ENCODE measurements around the gene AKNA. TPM values are rescaled to one million over a fixed set of nuclear protein-coding genes. Genes with fewer than 3 reads are reported as not detected.

Gene AKNA
- total and polyA plus RNA-seq, 2 donors (not counting 1 experiment from before 2014, with no cell fraction given), result 178 to 407 TPM

GRCh38 chr9:114413861-114414301 is 26.1 kb upstream of the AKNA start:
- Histone ChIP-seq H3K27me3 (replicated peaks in 1 of 4; ENCODE audit: control extremely low read depth in 1 of 4, control insufficient read depth in 3 of 4, insufficient read depth in 4 of 4, low read length in 3 of 4) (no peaks in the 10 kb centered on the region), H3K9me3 (ENCODE audit: control extremely low read depth in 1 of 3, control insufficient read depth in 2 of 3, insufficient read depth in 1 of 3, low read length in 2 of 3) (no peaks in the 10 kb centered on the region), H2AFZ (ENCODE audit: insufficient read depth, low read depth, low read length, poor library complexity, severe bottlenecking) (no peak overlapping the region), H3K36me3 (replicated peaks in 1 of 2; ENCODE audit: control extremely low read depth in 1 of 2, control insufficient read depth in 1 of 2, extremely low read depth in 1 of 2, insufficient read depth in 2 of 2, low read length in 1 of 2) (no peaks in the 10 kb centered on the region), H3K4me1 (ENCODE audit: control insufficient read depth in 2 of 2, insufficient read depth in 2 of 2, low read length in 2 of 2) (no peaks in the 10 kb centered on the region), H3K79me2 (ENCODE audit: control insufficient read depth, insufficient read depth, low read length) (no peaks in the 10 kb centered on the region), H3K4me2 (replicated peaks; ENCODE audit: low read depth, low read length, poor library complexity, severe bottlenecking) (no peak overlapping the region), H3K27ac (ENCODE audit: low read length in 2 of 2) (no peak overlapping the region), H3K4me3 (ENCODE audit: control extremely low read depth in 1 of 5, extremely low read depth in 1 of 5, insufficient read depth in 1 of 5, low read depth in 2 of 5, low read length in 4 of 5) (no peak overlapping the region), H3K9ac (ENCODE audit: low read length) (no peak overlapping the region), H4K20me1 (ENCODE audit: control insufficient read depth, insufficient read depth, low read length, poor library complexity, severe bottlenecking) (no peaks in the 10 kb centered on the region)
- WGBS (ENCODE audit: insufficient coverage), result 76% methylated on average over 5 of the region's 5 CpGs
- intact Hi-C loops (cut with micrococcal nuclease), result no loop called here
- no peak for TF ChIP-seq EZH2 (IDR thresholded peaks at IDR 0.05; ENCODE audit: borderline replicate concordance, insufficient read depth, low read depth, low read length, poor library complexity, severe bottlenecking)
- TF ChIP-seq, protein P1, sequence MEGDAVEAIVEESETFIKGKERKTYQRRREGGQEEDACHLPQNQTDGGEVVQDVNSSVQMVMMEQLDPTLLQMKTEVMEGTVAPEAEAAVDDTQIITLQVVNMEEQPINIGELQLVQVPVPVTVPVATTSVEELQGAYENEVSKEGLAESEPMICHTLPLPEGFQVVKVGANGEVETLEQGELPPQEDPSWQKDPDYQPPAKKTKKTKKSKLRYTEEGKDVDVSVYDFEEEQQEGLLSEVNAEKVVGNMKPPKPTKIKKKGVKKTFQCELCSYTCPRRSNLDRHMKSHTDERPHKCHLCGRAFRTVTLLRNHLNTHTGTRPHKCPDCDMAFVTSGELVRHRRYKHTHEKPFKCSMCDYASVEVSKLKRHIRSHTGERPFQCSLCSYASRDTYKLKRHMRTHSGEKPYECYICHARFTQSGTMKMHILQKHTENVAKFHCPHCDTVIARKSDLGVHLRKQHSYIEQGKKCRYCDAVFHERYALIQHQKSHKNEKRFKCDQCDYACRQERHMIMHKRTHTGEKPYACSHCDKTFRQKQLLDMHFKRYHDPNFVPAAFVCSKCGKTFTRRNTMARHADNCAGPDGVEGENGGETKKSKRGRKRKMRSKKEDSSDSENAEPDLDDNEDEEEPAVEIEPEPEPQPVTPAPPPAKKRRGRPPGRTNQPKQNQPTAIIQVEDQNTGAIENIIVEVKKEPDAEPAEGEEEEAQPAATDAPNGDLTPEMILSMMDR (IDR thresholded peaks at IDR 0.05), result no peak
- CTCF ChIA-PET, result interaction anchor here (0.9 to 3.0 kb wide), 3 partner anchors 8 to 75 kb away, joined by 3 to 20 read pairs (median 6); no protein-coding TSS in a partner anchor
- Mint-ChIP-seq H3K27ac (no peak overlapping the region), H3K4me1 (no peaks in the 10 kb centered on the region), H3K27me3 (no peaks in the 10 kb centered on the region), H3K4me3 (no peak overlapping the region), H3K9me3 (ENCODE audit: insufficient read depth) (no peaks in the 10 kb centered on the region)
- ATAC-seq (ENCODE audit: low read depth), result no peak
- POLR2A ChIA-PET, result interaction anchor here (0.5 kb wide), 1 partner anchor 41 kb away, joined by 4 read pairs; no protein-coding TSS in a partner anchor
- DNase-seq, result no peak

GRCh38 chr9:114412048-114412683 is 24.4 kb upstream of the AKNA start:
- POLR2A ChIA-PET, result no interaction called here
- Mint-ChIP-seq H3K4me3 (no peak overlapping the region), H3K27me3 (no peaks in the 10 kb centered on the region), H3K4me1 (no peaks in the 10 kb centered on the region), H3K27ac (no peak overlapping the region), H3K9me3 (ENCODE audit: insufficient read depth) (no peaks in the 10 kb centered on the region)
- TF ChIP-seq EZH2 (IDR thresholded peaks at IDR 0.05; ENCODE audit: borderline replicate concordance, insufficient read depth, low read depth, low read length, poor library complexity, severe bottlenecking), result no peak
- TF ChIP-seq, protein P1 (IDR thresholded peaks at IDR 0.05), result no peak
- Histone ChIP-seq H3K27me3 (replicated peaks in 1 of 4; ENCODE audit: control extremely low read depth in 1 of 4, control insufficient read depth in 3 of 4, insufficient read depth in 4 of 4, low read length in 3 of 4) (no peaks in the 10 kb centered on the region), H3K9ac (ENCODE audit: low read length) (no peak overlapping the region), H3K4me3 (ENCODE audit: control extremely low read depth in 1 of 5, extremely low read depth in 1 of 5, insufficient read depth in 1 of 5, low read depth in 2 of 5, low read length in 4 of 5) (no peak overlapping the region), H4K20me1 (ENCODE audit: control insufficient read depth, insufficient read depth, low read length, poor library complexity, severe bottlenecking) (no peaks in the 10 kb centered on the region), H3K9me3 (ENCODE audit: control extremely low read depth in 1 of 3, control insufficient read depth in 2 of 3, insufficient read depth in 1 of 3, low read length in 2 of 3) (no peaks in the 10 kb centered on the region), H3K4me2 (replicated peaks; ENCODE audit: low read depth, low read length, poor library complexity, severe bottlenecking) (no peak overlapping the region), H3K36me3 (replicated peaks in 1 of 2; ENCODE audit: control extremely low read depth in 1 of 2, control insufficient read depth in 1 of 2, extremely low read depth in 1 of 2, insufficient read depth in 2 of 2, low read length in 1 of 2) (no peaks in the 10 kb centered on the region), H3K27ac (ENCODE audit: low read length in 2 of 2) (no peak overlapping the region), H3K79me2 (ENCODE audit: control insufficient read depth, insufficient read depth, low read length) (no peaks in the 10 kb centered on the region), H3K4me1 (ENCODE audit: control insufficient read depth in 2 of 2, insufficient read depth in 2 of 2, low read length in 2 of 2) (no peaks in the 10 kb centered on the region), H2AFZ (ENCODE audit: insufficient read depth, low read depth, low read length, poor library complexity, severe bottlenecking) (no peak overlapping the region)
- DNase-seq (no peak), ATAC-seq (ENCODE audit: low read depth) (no peak)
- CTCF ChIA-PET, result no interaction called here
- intact Hi-C loops (cut with micrococcal nuclease), result no loop called here
- 92% methylated on average over 11 of the region's 12 CpGs for WGBS (ENCODE audit: insufficient coverage)
